Neural progenitor cell (in vitro differentiated cells): ENCODE results near the gene ZMAT5.

Source experiments
- EZH2 ChIP-seq: fragments of 200-600 bp; sonication (generic); IDR thresholded peaks from 2 replicates; pipeline ENCODE4 v1.6.1; 2017; ENCODE audit warnings: antibody characterized with exemption, mild to moderate bottlenecking, moderate library complexity
- TF ChIP-seq, protein P1 (sequence below): fragments of 200-600 bp; sonication (generic); IDR thresholded peaks from 2 replicates; pipeline ENCODE4 v1.5.1; 2017; ENCODE audit warnings: antibody characterized with exemption, mild to moderate bottlenecking

DNA sequence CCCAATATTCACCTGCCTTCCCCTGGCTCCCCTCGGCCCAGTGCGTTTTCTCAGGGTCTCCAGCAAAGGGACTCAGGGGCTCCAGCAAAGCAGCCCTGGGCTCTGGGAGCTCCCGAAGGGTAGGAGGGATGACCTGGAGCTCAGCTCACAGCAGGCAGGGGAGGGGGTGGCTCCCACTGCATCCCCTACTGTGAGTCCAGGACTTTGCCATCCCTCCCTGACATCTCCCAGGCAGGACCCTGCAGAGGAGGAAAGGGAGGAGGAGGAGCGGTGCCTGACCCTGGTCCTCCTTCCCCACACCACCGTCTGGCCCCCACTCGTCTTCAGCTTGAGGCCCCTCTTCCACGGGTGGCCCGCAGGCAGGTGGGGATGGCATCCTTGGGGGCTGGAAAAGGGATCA lies 42.0 kb downstream of the ZMAT5 start:
- TF ChIP-seq, protein P1, sequence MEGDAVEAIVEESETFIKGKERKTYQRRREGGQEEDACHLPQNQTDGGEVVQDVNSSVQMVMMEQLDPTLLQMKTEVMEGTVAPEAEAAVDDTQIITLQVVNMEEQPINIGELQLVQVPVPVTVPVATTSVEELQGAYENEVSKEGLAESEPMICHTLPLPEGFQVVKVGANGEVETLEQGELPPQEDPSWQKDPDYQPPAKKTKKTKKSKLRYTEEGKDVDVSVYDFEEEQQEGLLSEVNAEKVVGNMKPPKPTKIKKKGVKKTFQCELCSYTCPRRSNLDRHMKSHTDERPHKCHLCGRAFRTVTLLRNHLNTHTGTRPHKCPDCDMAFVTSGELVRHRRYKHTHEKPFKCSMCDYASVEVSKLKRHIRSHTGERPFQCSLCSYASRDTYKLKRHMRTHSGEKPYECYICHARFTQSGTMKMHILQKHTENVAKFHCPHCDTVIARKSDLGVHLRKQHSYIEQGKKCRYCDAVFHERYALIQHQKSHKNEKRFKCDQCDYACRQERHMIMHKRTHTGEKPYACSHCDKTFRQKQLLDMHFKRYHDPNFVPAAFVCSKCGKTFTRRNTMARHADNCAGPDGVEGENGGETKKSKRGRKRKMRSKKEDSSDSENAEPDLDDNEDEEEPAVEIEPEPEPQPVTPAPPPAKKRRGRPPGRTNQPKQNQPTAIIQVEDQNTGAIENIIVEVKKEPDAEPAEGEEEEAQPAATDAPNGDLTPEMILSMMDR = no peak
- no peak for TF ChIP-seq EZH2
